GM10266 (cell line): Measurements from ENCODE around the gene TMBIM1.

Experiments used
- DNase-seq: peaks from one replicate; pipeline ENCODE4 v3.0.0; 2012; ENCODE audit errors: extremely low spot score
- TF ChIP-seq, protein P1 (sequence below): IDR thresholded peaks from 2 replicates; pipeline ENCODE4 v1.5.1; 2012; ENCODE audit warnings: mild to moderate bottlenecking, low read depth; ENCODE audit not compliant: control insufficient read depth, insufficient read depth; ENCODE audit errors: missing control alignments

Gene TMBIM1

DNA sequence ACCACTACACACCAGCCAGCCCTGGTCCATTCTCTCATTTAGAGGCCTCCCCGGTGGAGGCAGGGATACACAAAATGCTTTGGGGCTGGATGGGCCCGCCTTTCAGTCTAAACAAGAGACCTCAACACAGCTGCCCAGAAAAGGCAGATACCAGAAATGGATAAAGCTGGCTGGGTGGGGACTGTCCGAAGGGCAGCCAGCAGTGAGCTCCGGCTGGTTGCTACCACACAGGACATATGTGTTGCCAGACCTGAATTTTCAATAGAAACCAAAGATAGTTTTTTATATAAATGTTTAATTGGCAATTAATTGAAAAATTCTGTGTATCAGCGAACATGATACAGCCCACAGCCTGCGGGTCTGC, 30.1 kb downstream of the TMBIM1 start:
- no peak for DNase-seq
- TF ChIP-seq, protein P1, sequence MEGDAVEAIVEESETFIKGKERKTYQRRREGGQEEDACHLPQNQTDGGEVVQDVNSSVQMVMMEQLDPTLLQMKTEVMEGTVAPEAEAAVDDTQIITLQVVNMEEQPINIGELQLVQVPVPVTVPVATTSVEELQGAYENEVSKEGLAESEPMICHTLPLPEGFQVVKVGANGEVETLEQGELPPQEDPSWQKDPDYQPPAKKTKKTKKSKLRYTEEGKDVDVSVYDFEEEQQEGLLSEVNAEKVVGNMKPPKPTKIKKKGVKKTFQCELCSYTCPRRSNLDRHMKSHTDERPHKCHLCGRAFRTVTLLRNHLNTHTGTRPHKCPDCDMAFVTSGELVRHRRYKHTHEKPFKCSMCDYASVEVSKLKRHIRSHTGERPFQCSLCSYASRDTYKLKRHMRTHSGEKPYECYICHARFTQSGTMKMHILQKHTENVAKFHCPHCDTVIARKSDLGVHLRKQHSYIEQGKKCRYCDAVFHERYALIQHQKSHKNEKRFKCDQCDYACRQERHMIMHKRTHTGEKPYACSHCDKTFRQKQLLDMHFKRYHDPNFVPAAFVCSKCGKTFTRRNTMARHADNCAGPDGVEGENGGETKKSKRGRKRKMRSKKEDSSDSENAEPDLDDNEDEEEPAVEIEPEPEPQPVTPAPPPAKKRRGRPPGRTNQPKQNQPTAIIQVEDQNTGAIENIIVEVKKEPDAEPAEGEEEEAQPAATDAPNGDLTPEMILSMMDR = no peak

DNA sequence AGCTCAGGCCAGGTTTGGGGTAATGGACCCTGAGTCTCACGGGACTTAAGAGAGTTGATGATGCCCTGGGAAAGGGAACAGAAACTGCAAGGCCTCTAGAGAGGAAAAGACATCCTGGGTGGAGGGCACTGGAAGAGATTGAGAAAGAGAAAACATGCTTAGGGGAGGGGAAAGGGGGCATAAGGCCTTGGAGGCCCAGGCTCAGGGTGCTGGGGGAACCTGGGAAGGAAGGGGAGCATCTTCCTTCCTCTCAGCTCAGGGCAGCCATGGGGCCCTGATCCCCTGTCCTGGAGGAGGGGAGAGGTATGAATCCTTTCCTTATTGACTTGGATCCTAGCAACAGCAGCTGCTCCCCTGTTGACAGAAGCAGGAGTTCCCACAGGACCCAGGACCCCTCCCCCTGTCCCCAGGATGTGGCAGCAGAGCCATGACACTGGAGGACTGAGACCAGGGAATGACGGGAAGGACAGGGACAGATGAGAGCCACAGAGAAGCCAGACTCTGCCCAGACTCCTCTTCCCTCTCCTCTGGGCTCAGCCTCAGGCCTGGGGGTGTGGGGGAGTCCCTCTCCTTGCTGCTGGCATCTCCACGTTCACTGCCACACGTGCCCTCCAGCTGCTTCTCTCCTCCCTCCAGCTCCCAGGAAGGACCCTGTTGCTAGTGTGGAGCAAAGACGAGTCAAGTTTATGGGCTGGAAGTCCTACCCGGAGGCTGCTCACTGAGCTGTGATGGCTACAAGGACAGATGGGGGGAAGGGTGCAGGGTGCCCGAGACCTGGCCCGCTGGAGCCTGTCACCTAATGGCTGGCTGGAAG, 30.7 kb downstream of the TMBIM1 start:
- DNase-seq = no peak
- TF ChIP-seq, protein P1 = no peak

DNA sequence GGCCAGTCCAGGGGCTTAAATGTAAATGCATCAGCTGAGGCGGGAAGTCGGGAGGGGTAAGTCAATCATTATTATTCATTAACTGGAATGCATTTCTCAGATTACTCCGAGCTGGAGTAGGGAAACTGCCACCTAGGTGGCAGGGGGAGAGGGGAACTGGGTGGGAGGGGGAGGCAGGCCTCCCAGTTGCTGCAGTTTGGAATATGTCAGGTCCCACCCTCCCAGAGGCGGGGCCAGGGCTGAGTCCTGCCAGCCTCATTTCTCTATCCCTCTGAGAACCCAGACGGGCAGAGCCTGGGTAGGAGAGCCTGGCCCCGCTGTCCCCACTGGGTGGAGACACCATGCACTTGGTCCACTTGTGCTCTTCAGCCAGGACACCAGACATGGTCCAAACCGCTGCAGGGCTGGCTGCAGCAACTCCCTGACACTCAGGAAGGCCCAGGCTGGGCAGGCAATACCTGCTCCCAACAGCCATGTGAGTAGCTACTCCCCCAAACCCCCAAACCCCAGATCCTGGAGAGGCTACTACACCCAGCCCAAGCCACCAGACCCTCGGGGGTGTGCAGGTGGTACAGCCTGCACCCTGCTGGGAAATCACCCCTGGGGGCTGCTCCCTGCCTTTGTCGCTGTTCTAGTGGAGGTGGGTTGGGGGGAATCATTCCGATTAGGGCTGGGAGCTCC, 31.4 kb downstream of the TMBIM1 start, which contains the start of gene GPBAR1:
TSS of gene GPBAR1 (plus strand) at position 274 of the 681 bp plus-strand sequence. CDS start 1,710 bp downstream, outside the sequence.
- TF ChIP-seq, protein P1 = no peak
- DNase-seq = no peak

DNA sequence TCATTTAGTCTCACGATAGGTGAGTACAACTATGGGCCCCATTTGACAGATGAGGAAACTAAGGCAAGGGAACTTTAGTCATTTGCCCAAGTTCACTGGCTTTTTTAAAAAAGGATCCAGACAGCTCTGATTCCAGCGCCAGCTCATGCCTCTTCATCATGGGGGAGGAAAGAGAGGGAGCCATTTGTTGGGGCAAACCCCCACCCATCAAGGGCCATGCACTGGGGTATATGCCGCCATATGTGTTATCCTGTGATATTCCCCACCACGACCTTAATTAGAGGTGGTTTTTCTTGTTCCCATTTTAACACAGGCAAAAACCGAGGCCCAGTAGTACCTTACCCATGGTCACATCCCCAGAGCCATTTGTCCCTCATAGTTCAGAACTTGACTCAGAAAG, 32.1 kb downstream of the TMBIM1 start:
- no peak for DNase-seq
- TF ChIP-seq, protein P1 = no peak

DNA sequence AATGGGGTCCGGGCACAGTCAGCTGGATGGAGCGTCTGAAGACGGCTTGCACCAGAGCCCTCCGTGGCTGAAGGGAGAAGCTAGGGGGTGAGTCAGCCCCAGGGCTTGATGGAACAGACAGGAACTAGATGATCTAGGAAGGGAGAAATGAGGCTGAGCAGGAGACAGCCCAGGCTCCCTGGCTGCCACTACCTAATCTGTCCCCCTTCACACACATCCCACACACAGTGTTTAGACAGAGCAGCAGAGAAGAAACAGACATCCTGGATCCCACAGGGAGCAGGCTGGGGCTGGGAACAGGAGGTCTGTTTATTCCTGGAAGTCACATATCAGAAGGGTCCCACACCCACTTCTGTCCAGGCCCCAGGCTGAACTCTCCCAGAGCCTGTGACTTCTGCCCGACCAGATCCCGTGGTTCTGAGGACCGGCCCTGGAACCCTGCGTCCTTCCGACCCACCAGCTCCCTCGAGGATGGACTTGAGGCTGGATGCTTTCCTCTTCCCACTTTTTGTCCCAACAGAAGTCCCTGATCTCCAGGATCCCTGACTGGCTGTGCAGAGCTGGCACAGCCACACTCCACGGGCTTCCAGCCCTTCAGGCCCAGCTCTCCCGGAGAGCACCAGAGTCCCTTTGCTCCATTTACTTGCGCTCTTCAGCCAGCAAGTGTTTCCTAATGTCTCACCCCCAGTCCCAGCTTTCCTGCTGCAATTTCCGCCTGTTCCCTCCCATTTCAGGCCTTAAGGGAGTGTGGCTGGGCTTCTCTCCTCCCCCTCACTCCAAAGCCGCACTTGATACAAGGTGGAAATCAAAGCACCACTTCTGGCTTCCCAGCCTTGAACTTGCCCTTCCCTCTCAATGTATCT, 33.0 kb downstream of the TMBIM1 start:
- DNase-seq = no peak
- TF ChIP-seq, protein P1 = no peak

DNA sequence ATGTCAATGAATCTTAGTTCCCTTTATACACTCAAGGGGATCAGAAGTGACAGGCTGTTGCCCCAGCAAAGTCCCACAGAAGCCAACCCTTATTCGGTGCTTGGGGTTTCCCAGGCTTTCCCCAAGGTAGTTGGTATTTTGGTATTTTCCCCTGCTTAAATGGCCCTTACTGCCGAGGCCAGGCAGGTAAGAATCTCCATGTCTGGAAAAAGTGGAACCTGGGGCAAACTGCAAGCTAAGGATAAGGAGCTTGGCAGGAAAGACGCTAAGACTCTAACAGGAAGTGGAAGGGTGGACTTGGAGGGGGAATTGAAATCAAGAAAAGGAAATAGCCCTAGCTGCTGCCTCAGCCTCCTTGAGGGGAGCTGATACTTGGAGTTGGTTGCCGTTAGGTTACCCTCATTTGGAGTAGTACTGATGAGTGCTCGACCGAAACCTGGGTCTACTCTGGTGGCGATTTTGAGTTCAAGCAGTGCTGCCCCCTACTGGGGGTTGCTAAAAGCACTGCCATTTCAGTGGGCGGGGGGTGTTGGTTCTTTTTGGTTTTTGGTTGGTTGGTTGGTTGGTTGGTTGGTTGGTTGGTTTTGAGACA, 34.8 kb downstream of the TMBIM1 start:
- TF ChIP-seq, protein P1 = peak; percentile 73
- DNase-seq = peak; percentile 78
